DMS53 (cell line): Measurements from ENCODE around the gene C1QTNF9.
"Not testable (repeated sequence)": the region's sequence is repeated elsewhere in the genome, so short reads cannot be mapped to it uniquely, and the experiment has no call there.

Experiments used
- DNase-seq: peaks from one replicate; lab custom pipeline; 2025; lab: John Stamatoyannopoulos, UW

The C1QTNF9 gene

DNA sequence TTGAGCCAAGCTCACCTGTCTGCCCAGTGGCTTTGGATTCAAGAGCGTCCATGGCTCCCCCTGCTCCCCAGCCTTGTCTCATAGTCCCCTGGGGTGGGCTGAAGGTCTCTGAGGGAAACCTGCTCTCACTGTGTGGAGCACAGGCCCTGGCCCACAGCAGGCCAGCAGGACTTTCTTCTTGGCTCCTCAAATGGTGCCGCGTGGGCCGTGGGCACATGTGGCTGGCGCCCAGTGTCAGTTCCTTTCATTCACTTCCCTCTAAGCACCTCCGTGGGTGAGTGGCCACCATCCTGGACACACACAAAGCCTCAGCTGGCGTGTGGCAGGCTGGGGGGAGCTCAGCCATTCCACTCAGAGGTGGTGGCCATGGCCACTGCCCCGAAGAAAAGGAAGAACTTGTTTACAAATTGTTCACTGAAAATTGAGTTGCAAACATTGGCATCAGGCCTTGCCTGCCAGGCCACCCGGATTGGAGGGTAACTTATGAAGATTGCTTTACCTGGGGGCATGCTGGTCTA, 53.1 kb downstream of the C1QTNF9 start:
- no peak for DNase-seq

DNA sequence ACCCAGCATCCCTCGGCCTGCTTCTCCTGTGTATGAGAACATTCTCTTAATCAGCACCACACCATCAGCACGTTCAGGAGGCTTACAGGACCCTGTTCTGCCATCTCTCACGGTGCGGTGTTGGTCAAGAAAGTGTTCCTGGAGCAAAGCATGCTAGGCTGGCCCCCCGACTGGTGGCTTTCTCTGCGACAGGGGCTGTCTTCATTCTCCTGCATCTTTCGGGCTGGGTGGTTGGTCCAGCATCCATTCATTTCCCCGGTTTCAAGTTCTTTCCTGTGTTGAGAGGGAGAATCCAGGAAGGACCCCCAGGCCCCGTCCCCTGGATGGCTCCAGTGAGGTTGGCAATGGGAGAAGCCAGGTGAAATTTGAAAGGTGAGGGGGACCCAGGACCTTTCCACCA, 55.8 kb downstream of the C1QTNF9 start:
- no peak for DNase-seq

DNA sequence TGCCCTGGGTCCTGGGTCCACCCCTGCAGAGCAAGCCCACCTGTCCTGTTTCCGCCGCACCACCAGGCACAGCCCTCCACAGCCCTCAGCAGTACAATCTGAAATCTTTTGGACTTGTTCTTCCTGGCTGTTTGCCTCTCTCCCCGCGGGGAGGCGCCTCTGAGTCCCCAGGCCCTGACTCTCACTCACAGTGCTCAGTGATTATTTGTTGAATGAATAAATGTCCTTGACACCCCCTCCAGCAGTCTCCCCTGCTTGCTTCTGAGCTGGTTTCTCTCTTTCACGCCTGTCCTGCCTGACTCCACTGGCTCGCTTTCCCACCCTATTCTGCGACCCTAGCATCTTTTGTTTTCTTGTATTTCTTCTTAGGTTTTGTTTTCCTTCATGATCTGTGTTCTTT, 56.9 kb downstream of the C1QTNF9 start:
- DNase-seq, result not testable (repeated sequence)

DNA sequence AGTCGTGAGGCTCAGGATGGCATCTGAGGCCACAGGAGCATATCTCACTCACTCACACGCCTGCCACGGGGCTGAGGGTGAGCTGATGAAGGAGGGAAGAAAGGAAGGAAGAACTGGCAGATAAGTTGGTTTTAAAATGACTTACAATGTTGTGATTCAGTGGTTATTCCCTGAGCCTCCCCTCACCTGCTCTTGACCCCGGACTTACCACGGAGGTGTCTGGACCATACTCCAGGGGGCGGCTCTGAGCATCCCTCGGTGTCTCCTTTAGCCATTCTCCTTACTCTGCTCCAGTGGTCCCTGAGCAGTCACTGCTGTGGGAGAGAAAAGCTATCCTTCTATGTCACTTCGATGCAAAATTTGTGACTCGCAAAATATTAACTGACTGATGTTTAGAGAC, 61.9 kb downstream of the C1QTNF9 start:
- DNase-seq, result not testable (repeated sequence)
